H1 (cell line): ENCODE data around the gene ADAM12. TPM values are rescaled to one million over a fixed set of nuclear protein-coding genes. Genes with fewer than 3 reads are reported as not detected.

Experiments
- CTCF ChIA-PET: fragments of 300-600 bp; sonication (Branson Sonifier 250); formaldehyde crosslinking; loops from one replicate; lab custom pipeline; 2021; ENCODE audit not compliant: partially characterized antibody; lab: Charles Lee
- POLR2A ChIA-PET: fragments of 300-600 bp; sonication (Branson Sonifier 250); formaldehyde crosslinking; loops from one replicate; lab custom pipeline; 2021; ENCODE audit warnings: inconsistent platforms; ENCODE audit not compliant: partially characterized antibody; lab: Charles Lee
- DNase-seq, 2 experiments: peaks; one replicate each; pipeline versions ENCODE4 v3.0.0 to v3.0.0-alpha.2; 2010 to 2022; ENCODE audit warnings: low spot score in 2 of 2, low read depth in 1 of 2, mixed read lengths in 1 of 2
- FAIRE-seq: peaks from 2 replicates; lab custom pipeline; 2011; peaks lifted over from hg19 to GRCh38; lab: Jason Lieb, UNC
- H2AFZ ChIP-seq: 2 replicates; pipeline ENCODE4 v1.8.1; 2012; ENCODE audit warnings: low read length, inconsistent platforms
- H2AK5ac ChIP-seq: 2 replicates; pipeline ENCODE4 v1.6.1; 2013; ENCODE audit warnings: low read depth, low read length
- H2BK120ac ChIP-seq: replicated peaks from 2 replicates; pipeline ENCODE3; 2013; ENCODE audit warnings: low read depth, low read length, inconsistent platforms
- H2BK12ac ChIP-seq: 2 replicates; pipeline ENCODE4 v1.6.1; 2013; ENCODE audit warnings: low read depth, low read length
- H2BK15ac ChIP-seq: 2 replicates; pipeline ENCODE4 v1.6.1; 2013; ENCODE audit warnings: low read length
- H2BK20ac ChIP-seq: 2 replicates; pipeline ENCODE4 v1.6.1; 2013; ENCODE audit warnings: low read length
- H2BK5ac ChIP-seq: 2 replicates; pipeline ENCODE4 v1.6.1; 2013; ENCODE audit warnings: low read depth, low read length
- H3K14ac ChIP-seq: 2 replicates; pipeline ENCODE4 v1.6.1; 2013; ENCODE audit warnings: inconsistent platforms; ENCODE audit not compliant: insufficient read length
- H3K18ac ChIP-seq: 2 replicates; pipeline ENCODE4 v1.6.1; 2013; ENCODE audit warnings: low read length; ENCODE audit errors: extremely low read depth
- H3K23ac ChIP-seq: 2 replicates; pipeline ENCODE4 v1.6.1; 2013; ENCODE audit warnings: inconsistent platforms; ENCODE audit not compliant: insufficient read length
- H3K23me2 ChIP-seq: 2 replicates; pipeline ENCODE4 v1.6.1; 2013; ENCODE audit warnings: low read depth, low read length
- H3K27ac ChIP-seq: 2 replicates; pipeline ENCODE4 v1.6.1; 2011; ENCODE audit warnings: low read depth, low read length, inconsistent platforms
- H3K27me3 ChIP-seq, 4 experiments: replicated peaks in 1 of 4; 1 replicate in 1 of 4; 2 replicates in 3 of 4; pipeline versions ENCODE4 v1.6.1 to v1.8.1; 2011 to 2013; ENCODE audit warnings: low read length in 3 of 4, mild to moderate bottlenecking in 3 of 4, inconsistent platforms in 2 of 4, mixed read lengths in 2 of 4, moderate library complexity in 1 of 4; ENCODE audit not compliant: control insufficient read depth in 3 of 4, insufficient read depth in 3 of 4; ENCODE audit errors: extremely low read depth in 1 of 4
- H3K36me3 ChIP-seq, 4 experiments: 2 replicates each; pipeline versions ENCODE4 v1.6.1 to v1.8.1; 2011 to 2013; ENCODE audit warnings: mild to moderate bottlenecking in 4 of 4, low read length in 3 of 4, moderate library complexity in 2 of 4, control low read depth in 1 of 4, inconsistent platforms in 1 of 4; ENCODE audit not compliant: insufficient read depth in 4 of 4, control insufficient read depth in 2 of 4
- H3K4ac ChIP-seq: replicated peaks from 2 replicates; pipeline ENCODE3; 2013; ENCODE audit warnings: low read length, low read depth, mixed read lengths, inconsistent platforms; ENCODE audit not compliant: insufficient read length
- H3K4me1 ChIP-seq, 4 experiments: replicated peaks in 1 of 4; 1 replicate in 1 of 4; 2 replicates in 3 of 4; pipeline versions ENCODE4 v1.6.1 to v1.8.1; 2011 to 2013; ENCODE audit warnings: low read length in 3 of 4, inconsistent platforms in 2 of 4, mixed read lengths in 1 of 4; ENCODE audit not compliant: insufficient read depth in 4 of 4, control insufficient read depth in 3 of 4
- H3K4me2 ChIP-seq, 2 experiments: 2 replicates each; pipeline versions ENCODE4 v1.6.1 to v1.8.1; 2011 to 2013; ENCODE audit warnings: low read depth in 2 of 2, low read length in 2 of 2, control low read depth in 1 of 2, inconsistent platforms in 1 of 2, mild to moderate bottlenecking in 1 of 2; ENCODE audit not compliant: insufficient read depth in 1 of 2
- H3K4me3 ChIP-seq, 4 experiments: fragments of 200-600, 300-600 bp in 1 of 4; sonication (generic), shearing (Covaris generic), sonication (Bioruptor Twin) in 1 of 4; 2 replicates each; pipeline versions ENCODE4 v1.5.1 to v1.8.1; 2011 to 2016; ENCODE audit warnings: low read length in 4 of 4, low read depth in 3 of 4, control low read depth in 2 of 4, inconsistent platforms in 2 of 4, mild to moderate bottlenecking in 2 of 4, mixed read lengths in 1 of 4, moderate library complexity in 1 of 4; ENCODE audit not compliant: insufficient read depth in 2 of 4; ENCODE audit errors: extremely low read depth in 1 of 4
- H3K56ac ChIP-seq: replicated peaks from 2 replicates; pipeline ENCODE3; 2013; ENCODE audit warnings: low read depth, mild to moderate bottlenecking, mixed read lengths, low read length, inconsistent platforms; ENCODE audit not compliant: insufficient read length
- H3K79me1 ChIP-seq: 2 replicates; pipeline ENCODE4 v1.6.1; 2013; ENCODE audit warnings: low read depth, low read length, control low read depth
- H3K79me2 ChIP-seq, 2 experiments: 2 replicates each; pipeline versions ENCODE4 v1.6.1 to v1.8.1; 2012 to 2013; ENCODE audit warnings: low read length in 2 of 2, mild to moderate bottlenecking in 2 of 2, inconsistent platforms in 1 of 2; ENCODE audit not compliant: insufficient read depth in 2 of 2, control insufficient read depth in 1 of 2
- H3K9ac ChIP-seq, 4 experiments: replicated peaks in 1 of 4; 1 replicate in 1 of 4; 2 replicates in 3 of 4; pipeline versions ENCODE4 v1.6.1 to v1.8.1; 2011 to 2013; ENCODE audit warnings: low read depth in 3 of 4, low read length in 3 of 4, control low read depth in 2 of 4, mild to moderate bottlenecking in 2 of 4, moderate library complexity in 2 of 4, inconsistent platforms in 1 of 4; ENCODE audit errors: extremely low read depth in 1 of 4
- H3K9me3 ChIP-seq, 2 experiments: 2 replicates each; pipeline versions ENCODE4 v1.6.1 to v1.8.1; 2012 to 2013; ENCODE audit warnings: mild to moderate bottlenecking in 2 of 2, moderate library complexity in 2 of 2, control low read depth in 1 of 2, inconsistent platforms in 1 of 2, low read depth in 1 of 2, low read length in 1 of 2, mixed read lengths in 1 of 2; ENCODE audit not compliant: insufficient read depth in 2 of 2
- H4K20me1 ChIP-seq, 2 experiments: replicated peaks in 1 of 2; 2 replicates each; pipeline versions ENCODE3 to v1.8.1; 2011 to 2013; ENCODE audit warnings: inconsistent platforms in 2 of 2, low read length in 2 of 2, mild to moderate bottlenecking in 1 of 2; ENCODE audit not compliant: insufficient read depth in 2 of 2, control insufficient read depth in 1 of 2
- H4K5ac ChIP-seq: 2 replicates; pipeline ENCODE4 v1.6.1; 2013; ENCODE audit warnings: low read length, low read depth, mixed read lengths, inconsistent platforms; ENCODE audit not compliant: insufficient read length
- H4K8ac ChIP-seq: 2 replicates; pipeline ENCODE4 v1.8.0; 2013; ENCODE audit warnings: mild to moderate bottlenecking, moderate library complexity, low read length, inconsistent platforms; ENCODE audit not compliant: insufficient read depth; ENCODE audit errors: extremely low read depth
- H4K91ac ChIP-seq: replicated peaks from 2 replicates; pipeline ENCODE3; 2013; ENCODE audit warnings: low read length, mixed read lengths, inconsistent platforms; ENCODE audit not compliant: insufficient read length
- BACH1 ChIP-seq: IDR thresholded peaks from 2 replicates; pipeline ENCODE4 v1.6.1; 2012; ENCODE audit warnings: low read length, improper control_type of control experiment
- CBX8 ChIP-seq: fragments of 300-800, 300-1000 bp; sonication (generic); IDR thresholded peaks from 2 replicates; pipeline ENCODE4 v1.7.1; 2016; ENCODE audit warnings: low read depth, low read length, borderline replicate concordance
- CTBP2 ChIP-seq: IDR thresholded peaks from 2 replicates; pipeline ENCODE4 v1.7.0; 2011; ENCODE audit warnings: borderline replicate concordance, mild to moderate bottlenecking, moderate library complexity, mixed read lengths, low read length; ENCODE audit not compliant: insufficient read depth, insufficient read length
- FOSL1 ChIP-seq: IDR thresholded peaks from 2 replicates; pipeline ENCODE4 v1.6.1; 2011; ENCODE audit warnings: mild to moderate bottlenecking, low read depth, low read length, moderate library complexity; ENCODE audit not compliant: insufficient read depth
- HDAC2 ChIP-seq, 2 experiments: fragments of 300-600 bp in 1 of 2; sonication (generic) in 1 of 2; IDR thresholded peaks; 2 replicates each; pipeline ENCODE4 v1.6.1; 2011 to 2012; ENCODE audit warnings: low read depth in 2 of 2, low read length in 2 of 2, mild to moderate bottlenecking in 2 of 2, moderate library complexity in 2 of 2, borderline replicate concordance in 1 of 2, inconsistent platforms in 1 of 2
- RFX5 ChIP-seq: IDR thresholded peaks from 2 replicates; pipeline ENCODE4 v1.6.1; 2011; ENCODE audit warnings: low read depth, low read length, improper control_type of control experiment, borderline replicate concordance
- RXRA ChIP-seq: IDR thresholded peaks from 2 replicates; pipeline ENCODE4 v1.6.1; 2011; ENCODE audit warnings: low read depth, mild to moderate bottlenecking, low read length, moderate library complexity; ENCODE audit not compliant: insufficient read depth
- SIX5 ChIP-seq: IDR thresholded peaks from 2 replicates; pipeline ENCODE4 v1.6.1; 2011; ENCODE audit warnings: mild to moderate bottlenecking, low read depth, low read length
- SP2 ChIP-seq: IDR thresholded peaks from 2 replicates; pipeline ENCODE4 v1.6.1; 2012; ENCODE audit warnings: mild to moderate bottlenecking, low read length, inconsistent platforms
- SRF ChIP-seq: IDR thresholded peaks from 2 replicates; pipeline ENCODE4 v1.6.1; 2011; ENCODE audit warnings: mild to moderate bottlenecking, low read depth, low read length, moderate library complexity
- TAF7 ChIP-seq: optimal IDR thresholded peaks from 2 replicates; pipeline ENCODE3; 2011; ENCODE audit warnings: low read depth, mild to moderate bottlenecking, inconsistent platforms, low read length, moderate library complexity, borderline replicate concordance
- TEAD4 ChIP-seq: IDR thresholded peaks from 2 replicates; pipeline ENCODE4 v1.6.1; 2012; ENCODE audit warnings: low read depth, low read length, inconsistent platforms, mixed read lengths
- ZNF274 ChIP-seq: IDR thresholded peaks from 2 replicates; pipeline ENCODE4 v1.7.0; 2012; ENCODE audit warnings: low read length, borderline replicate concordance; ENCODE audit errors: extremely low read depth
- WGBS, 2 experiments: shearing (Covaris generic) in 1 of 2; methylation state at CpG; one replicate each; pipeline versions ENCODE4 v1.1.6 to v1.1.7; 2013 to 2015; ENCODE audit warnings: low lambda C conversion rate in 2 of 2, mixed read lengths in 2 of 2, inconsistent platforms in 1 of 2, low coverage in 1 of 2, missing lambda C conversion rate in 1 of 2; ENCODE audit not compliant: insufficient replicate concordance in 2 of 2, insufficient coverage in 1 of 2, insufficient read length in 1 of 2; ENCODE audit errors: extremely low coverage in 1 of 2, missing lambda C conversion rate in 1 of 2; 5-methylcytosine and 5-hydroxymethylcytosine counted together
- polyA plus RNA-seq, 7 experiments: library from polyadenylated mRNA; depleted of rRNA in 3 of 7; stranded (reverse) in 5 of 7; unstranded in 2 of 7; fragments of >200 nt in 5 of 7; fragments of 200-250 nt in 2 of 7; gene quantifications; 1 replicate in 5 of 7; 2 replicates in 1 of 7; 4 replicates in 1 of 7; pipeline versions ENCODE4 v1.2.1 to v1.2.3, GENCODE V29; 2011 to 2013; ENCODE audit warnings: missing spikeins in 2 of 7, mixed read lengths in 2 of 7
- total RNA-seq: library from RNA; stranded (reverse); fragmentation: NEBNext Ultra II Directional; extraction: Animal tissue kit (Norgen Biotek cat#: 25700); gene quantifications from 2 replicates; pipeline ENCODE4 v1.2.1, GENCODE V29; 2021
- TF ChIP-seq, protein P1 (sequence below): IDR thresholded peaks from 2 replicates; pipeline ENCODE4 v1.6.1; 2011; ENCODE audit warnings: low read length, improper control_type of control experiment

The ADAM12 gene
- total and polyA plus RNA-seq, 2 of the 8 experiments (the other 6 are each of a cell fraction or from before 2014, with no cell fraction given), result 0.07 to 0.17 TPM

DNA sequence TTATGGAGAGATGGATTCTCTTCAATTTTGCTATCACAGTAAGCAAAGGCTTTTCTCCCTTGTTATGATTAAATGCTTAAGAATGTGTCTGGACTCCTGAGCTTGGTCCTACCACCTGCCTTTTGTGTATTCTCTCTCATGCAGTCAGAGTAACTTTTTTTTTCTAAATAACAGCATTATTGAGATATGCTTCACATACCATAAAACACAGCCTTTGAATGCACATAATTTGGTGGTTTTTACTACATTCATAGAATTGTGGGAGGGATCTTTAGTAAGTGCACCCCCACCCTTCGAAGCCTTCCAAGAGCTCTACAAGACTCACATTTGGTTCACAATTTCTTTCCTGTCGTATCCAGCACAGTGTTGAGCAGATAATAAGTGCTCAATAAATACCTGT, 175.5 kb downstream of the ADAM12 start:
- no peak overlapping the region for H2BK120ac ChIP-seq
- H3K56ac ChIP-seq, result no peak overlapping the region
- H3K14ac ChIP-seq, result no peak overlapping the region
- POLR2A ChIA-PET, result no interaction called here
- H3K18ac ChIP-seq, result no peak overlapping the region
- H3K27me3 ChIP-seq, result no peaks in the 10 kb centered on the region
- H4K20me1 ChIP-seq, result no peaks in the 10 kb centered on the region
- CTCF ChIA-PET, result no interaction called here
- H2AFZ ChIP-seq, result no peak overlapping the region
- H3K36me3 ChIP-seq, result no peaks in the 10 kb centered on the region
- no peak overlapping the region for H3K23ac ChIP-seq
- no peak overlapping the region for H2AK5ac ChIP-seq
- 87% methylated on average over 2 of the region's 2 CpGs; no CpG with 5 or more reads in 1 of the 2 experiments for WGBS, 2 experiments
- H3K9me3 ChIP-seq, result no peaks in the 10 kb centered on the region
- no peaks in the 10 kb centered on the region for H3K79me1 ChIP-seq
- H3K4me1 ChIP-seq, result peaks cover 0 to 4% (median 3%) of the 10 kb centered on the region in 4 experiments; a peak in 4 of 7 replicates
- H4K91ac ChIP-seq, result no peak overlapping the region
- no peaks in the 10 kb centered on the region for H3K79me2 ChIP-seq
- H3K23me2 ChIP-seq, result no peaks in the 10 kb centered on the region
- H2BK15ac ChIP-seq, result no peak overlapping the region
- no peak overlapping the region for H3K4me2 ChIP-seq
- H3K9ac ChIP-seq, result no peak overlapping the region
- no peak overlapping the region for H2BK5ac ChIP-seq
- H3K4me3 ChIP-seq, result no peak overlapping the region
- H3K27ac ChIP-seq, result no peak overlapping the region
- DNase-seq, result no peak
- no peak overlapping the region for H4K5ac ChIP-seq
- no peak overlapping the region for H3K4ac ChIP-seq
- no peak overlapping the region for H4K8ac ChIP-seq
- H2BK12ac ChIP-seq, result no peak overlapping the region
- no peak overlapping the region for H2BK20ac ChIP-seq
- FAIRE-seq, result no peak
- no peak for TF ChIP-seq SRF
- TF ChIP-seq RXRA, result no peak
- TF ChIP-seq TEAD4, result no peak
- no peak for TF ChIP-seq BACH1
- no peak for TF ChIP-seq ZNF274
- no peak for TF ChIP-seq HDAC2 (IDR thresholded peaks at IDR 0.05; ENCODE audit: borderline replicate concordance in 1 of 2, low read depth in 2 of 2, low read length in 2 of 2)
- TF ChIP-seq, protein P1, sequence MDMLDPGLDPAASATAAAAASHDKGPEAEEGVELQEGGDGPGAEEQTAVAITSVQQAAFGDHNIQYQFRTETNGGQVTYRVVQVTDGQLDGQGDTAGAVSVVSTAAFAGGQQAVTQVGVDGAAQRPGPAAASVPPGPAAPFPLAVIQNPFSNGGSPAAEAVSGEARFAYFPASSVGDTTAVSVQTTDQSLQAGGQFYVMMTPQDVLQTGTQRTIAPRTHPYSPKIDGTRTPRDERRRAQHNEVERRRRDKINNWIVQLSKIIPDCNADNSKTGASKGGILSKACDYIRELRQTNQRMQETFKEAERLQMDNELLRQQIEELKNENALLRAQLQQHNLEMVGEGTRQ, result no peak
- no peak for TF ChIP-seq FOSL1
- no peak for TF ChIP-seq CTBP2
- TF ChIP-seq CBX8, result no peak
- TF ChIP-seq SIX5, result no peak
- no peak for TF ChIP-seq SP2
- TF ChIP-seq TAF7, result no peak
- no peak for TF ChIP-seq RFX5
